Ureter (tissue), 1 donor: Measurements from ENCODE around the gene TRIM63. TPM values are rescaled to one million over a fixed set of nuclear protein-coding genes. Genes with fewer than 3 reads are reported as not detected.

Source experiments
- DNase-seq: peaks from one replicate; pipeline ENCODE4 v3.0.0-alpha.2; 2020; ENCODE audit warnings: low spot score
- total RNA-seq: library from RNA; stranded (reverse); gene quantifications from one replicate; pipeline ENCODE4 v1.2.4, GENCODE V29; 2023
- donor health status: DM: yes; HTN: yes; CAD: no.

The TRIM63 gene
- total RNA-seq, 1 donor from 2014 or later = 0.49 TPM

GRCh38 chr1:26084844-26085243 is 17.4 kb upstream of the TRIM63 start:
- no peak for DNase-seq

GRCh38 chr1:26084091-26084561 is 16.7 kb upstream of the TRIM63 start:
- DNase-seq = no peak

DNA sequence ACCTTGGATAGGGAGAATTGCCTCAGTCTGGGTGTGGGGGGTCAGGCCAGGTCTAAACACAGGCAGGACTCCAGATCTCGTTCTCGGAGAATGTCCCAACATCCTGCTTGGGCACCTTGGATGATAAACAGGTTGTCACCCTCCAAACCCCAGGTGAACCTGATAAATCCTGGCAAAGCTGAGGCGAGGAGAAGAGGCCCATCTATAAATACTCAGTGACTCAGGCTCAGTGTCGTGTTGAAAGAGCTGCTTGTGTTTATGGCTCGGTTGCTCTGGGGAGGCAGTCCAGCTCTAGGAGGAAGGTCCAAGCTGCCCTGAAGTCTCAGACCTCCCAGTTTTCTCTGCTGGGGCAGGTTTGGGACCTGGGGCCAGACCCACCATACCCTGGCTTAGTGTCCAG is 15.8 kb upstream of the TRIM63 start:
- DNase-seq = no peak

DNA sequence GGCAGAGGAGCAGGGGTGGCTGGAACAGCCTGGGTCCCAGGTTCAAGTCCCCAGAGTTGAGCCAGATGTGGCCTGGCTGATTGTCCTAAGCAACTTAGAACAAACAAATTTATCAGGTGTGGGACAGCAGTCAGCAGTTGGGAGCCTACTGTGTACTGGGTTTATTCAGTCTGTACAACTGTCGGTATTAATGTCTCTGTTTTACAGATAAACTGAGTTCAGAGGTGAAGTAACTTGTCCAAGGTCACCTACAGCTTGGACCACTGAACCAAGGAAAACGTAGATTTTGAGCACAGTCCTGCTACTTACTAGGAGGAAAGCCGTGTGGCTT is 14.6 kb upstream of the TRIM63 start:
- no peak for DNase-seq

GRCh38 chr1:26081267-26082019 is 14.0 kb upstream of the TRIM63 start:
- no peak for DNase-seq

- DNase-seq = no peak
Measured at GRCh38 chr1:26079960-26080814, 12.8 kb upstream of the TRIM63 start.

DNA sequence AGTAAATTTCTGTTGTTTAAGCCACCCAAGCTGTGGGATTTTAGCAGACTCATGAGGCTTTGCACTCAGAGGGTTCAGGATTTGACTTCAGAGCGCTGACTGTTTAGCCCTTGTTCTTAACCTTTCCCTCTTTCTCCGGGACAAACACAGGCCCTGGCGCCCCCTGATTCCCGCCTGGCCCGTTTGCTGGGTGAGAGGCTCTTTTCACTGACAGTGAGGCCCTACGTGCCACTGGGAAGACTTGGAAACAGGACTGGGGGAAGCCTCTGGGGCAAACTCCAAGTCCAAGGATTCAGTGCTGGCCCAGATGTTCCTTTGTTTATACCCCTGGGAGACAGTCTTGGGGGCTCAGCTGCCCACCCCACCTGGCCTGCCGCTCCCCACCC is 11.7 kb upstream of the TRIM63 start:
- no peak for DNase-seq

- no peak for DNase-seq
Measured at GRCh38 chr1:26078286-26079177, 11.1 kb upstream of the TRIM63 start.

GRCh38 chr1:26077524-26077923 is 10.1 kb upstream of the TRIM63 start:
- no peak for DNase-seq

DNA sequence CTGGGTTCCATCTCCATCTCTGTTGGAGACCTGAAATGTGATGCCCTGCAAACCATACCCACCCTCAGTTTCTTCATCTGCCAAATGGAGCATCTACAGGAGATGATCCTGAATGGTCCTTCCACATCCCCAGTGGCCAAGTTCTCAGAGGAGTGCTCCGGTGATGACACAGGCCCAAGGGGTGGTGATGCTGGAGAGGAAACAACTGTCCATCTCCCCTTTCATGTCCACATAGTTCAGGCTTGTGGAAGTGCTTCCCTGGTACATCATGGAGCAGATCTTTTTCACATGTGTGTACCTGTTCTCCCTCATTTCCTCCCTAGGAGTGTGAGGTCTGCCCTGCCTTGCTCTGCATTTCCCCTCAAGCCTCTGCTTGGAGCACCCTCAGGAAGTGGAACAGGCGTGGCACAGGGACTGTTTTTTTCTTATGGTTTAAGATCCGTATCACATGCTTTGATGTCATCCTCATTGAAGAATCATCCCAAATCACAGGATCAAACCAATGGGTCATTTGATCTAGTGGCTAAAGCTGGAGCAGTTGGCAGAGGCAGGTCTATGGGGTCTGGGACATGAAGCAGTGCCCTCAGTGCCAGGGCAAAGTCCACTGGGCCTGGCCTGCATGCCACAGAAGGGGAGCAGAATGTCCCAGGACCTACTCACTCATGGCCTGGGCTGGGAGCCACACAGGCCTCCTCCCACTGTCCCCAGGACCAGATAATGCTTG is 8.2 kb upstream of the TRIM63 start:
- DNase-seq = no peak

DNA sequence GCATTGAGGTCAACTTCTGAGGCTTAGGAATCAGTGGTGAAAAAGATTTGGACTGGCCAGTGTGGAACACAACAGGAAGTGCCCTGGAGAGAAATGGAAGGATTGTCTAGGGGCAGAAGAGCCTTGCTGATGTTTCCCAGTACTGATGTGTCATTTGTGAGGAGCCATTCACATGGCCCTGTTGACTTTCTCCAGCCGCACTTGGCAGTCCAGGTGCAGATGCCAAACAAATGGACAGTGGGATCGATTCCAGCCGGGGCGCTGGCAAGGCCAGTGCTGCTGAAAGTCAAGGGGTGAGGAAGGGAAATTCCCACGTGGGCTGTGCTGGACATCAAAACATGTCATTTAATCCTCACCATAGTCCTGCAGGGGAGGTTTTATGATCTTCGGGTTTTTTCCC is 4.9 kb upstream of the TRIM63 start:
- no peak for DNase-seq

DNA sequence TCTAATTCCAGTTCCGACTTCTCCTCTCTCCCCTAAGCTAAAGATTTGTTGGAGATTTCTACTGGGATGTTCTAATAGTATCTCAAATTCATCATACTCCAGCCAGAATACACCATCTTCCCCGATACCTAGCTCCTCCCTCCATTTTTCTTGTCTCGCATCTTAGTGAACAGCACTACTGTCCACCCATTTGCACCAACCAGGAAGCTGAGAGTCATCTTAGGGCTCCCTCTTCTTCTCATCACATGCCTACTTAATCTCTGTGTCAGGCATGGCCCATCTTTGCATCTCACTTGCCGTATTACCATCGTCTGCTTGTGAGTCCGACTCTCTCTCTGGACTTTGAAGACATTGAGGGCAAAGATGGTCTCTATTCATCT is 3.5 kb upstream of the TRIM63 start:
- no peak for DNase-seq

DNA sequence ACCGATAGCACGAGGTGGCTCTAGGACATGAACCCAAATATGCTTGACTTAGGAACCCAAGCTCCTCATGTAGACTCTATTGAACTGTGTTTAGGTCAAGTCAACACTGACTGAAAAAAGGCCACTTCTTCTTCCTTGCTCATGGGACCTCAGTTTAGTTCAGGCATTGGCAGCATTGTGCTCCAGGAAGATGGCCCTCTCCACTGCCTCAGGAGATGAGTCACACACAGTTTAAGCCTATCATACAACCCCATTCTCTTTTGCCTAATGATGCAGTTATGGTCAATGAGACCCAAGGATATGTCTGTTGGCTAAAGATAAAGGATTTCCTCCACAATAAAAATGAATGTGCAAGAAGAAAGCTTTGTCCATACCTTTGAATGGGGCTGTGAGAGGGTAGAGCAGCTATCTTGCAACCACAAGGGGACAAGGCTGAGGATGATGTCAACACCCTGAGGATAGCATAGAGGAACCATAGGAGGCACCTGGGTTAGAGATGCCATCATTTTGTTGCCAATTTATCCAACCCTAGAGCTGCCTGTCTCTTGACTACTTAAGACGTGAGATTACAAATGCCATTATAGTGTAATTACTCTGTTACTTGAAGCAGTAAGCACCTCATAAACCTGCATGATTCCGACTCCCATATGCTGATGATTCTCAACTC is 3.0 kb upstream of the TRIM63 start:
- DNase-seq = no peak

- DNase-seq = no peak
Measured at GRCh38 chr1:26069941-26070295, 2.5 kb upstream of the TRIM63 start.

DNA sequence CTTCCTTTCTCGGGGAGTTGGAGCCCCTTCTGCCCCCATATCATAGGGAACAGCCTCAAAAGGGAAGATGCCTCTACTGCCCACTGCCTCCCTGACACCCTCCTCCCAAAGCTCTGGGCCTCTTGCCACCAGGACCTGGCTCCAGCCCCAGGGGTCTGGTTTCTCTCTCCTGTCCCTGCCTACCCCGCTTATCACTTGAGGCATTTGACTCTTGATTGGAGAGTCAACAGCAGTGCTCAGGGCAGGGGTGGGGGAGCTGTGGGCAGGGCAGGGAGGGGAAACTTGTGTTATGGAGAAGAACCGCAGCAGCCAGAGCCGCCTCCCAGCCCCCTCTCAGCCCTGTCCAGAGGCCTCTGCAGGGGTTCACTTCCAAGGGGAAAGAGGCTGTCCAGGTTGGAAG is 573 bp downstream of the TRIM63 start:
- DNase-seq = no peak

DNA sequence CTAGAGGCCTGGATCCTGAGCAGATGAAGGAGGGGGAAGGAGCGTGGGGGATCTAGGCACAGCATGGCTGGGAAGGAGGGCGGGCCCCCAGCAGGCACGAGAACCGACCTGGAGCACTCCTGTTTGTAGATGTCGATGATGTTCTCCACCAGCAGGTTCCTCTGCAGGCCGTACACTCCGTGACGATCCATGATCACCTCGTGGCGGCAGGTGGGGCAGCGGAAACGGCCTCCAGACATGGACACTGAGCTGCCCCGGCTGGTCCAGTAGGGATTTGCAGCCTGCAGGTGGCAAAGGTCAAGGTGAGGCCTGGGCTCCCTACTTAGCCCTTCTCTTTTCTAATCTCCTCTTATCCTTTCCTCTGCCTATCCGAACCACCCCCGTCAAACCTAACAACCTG is 1.3 kb downstream of the TRIM63 start:
- no peak for DNase-seq

- DNase-seq = no peak
Measured at GRCh38 chr1:26064553-26064952, 2.9 kb downstream of the TRIM63 start.

- DNase-seq = no peak
Measured at GRCh38 chr1:26060832-26061574, 6.4 kb downstream of the TRIM63 start.

GRCh38 chr1:26059906-26060305 is 7.5 kb downstream of the TRIM63 start:
- DNase-seq = no peak

GRCh38 chr1:26058052-26058595 is 9.3 kb downstream of the TRIM63 start:
- DNase-seq = no peak
